ENCODE results near the gene CLDN10. TPM values are rescaled to one million over a fixed set of nuclear protein-coding genes. Genes with fewer than 3 reads are reported as not detected.

The CLDN10 gene
- total RNA-seq, 4 donors from 2014 or later, result not detected

DNA sequence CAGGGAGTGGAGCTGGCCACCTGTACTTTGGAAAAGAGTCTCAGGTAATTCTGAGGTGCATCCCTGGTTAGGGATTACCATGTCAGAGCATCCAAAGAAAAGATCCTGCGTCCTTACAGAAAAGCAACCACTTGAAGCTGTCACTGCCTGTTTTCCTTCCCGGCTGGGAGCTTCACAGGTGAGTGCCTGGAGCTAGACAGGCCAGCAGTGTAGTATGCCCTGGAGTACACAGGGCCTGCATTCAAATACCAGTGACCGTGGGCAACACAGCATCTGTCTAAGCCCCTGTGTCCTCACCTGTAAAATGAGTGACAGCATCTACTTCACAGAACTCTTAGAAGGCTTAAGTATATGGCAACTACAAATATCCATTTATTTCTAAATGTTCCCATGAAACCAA, 63.0 kb downstream of the CLDN10 start:
- TF ChIP-seq POLR2A (IDR thresholded peaks at IDR 0.05), result no peak
- TF ChIP-seq, protein P1, sequence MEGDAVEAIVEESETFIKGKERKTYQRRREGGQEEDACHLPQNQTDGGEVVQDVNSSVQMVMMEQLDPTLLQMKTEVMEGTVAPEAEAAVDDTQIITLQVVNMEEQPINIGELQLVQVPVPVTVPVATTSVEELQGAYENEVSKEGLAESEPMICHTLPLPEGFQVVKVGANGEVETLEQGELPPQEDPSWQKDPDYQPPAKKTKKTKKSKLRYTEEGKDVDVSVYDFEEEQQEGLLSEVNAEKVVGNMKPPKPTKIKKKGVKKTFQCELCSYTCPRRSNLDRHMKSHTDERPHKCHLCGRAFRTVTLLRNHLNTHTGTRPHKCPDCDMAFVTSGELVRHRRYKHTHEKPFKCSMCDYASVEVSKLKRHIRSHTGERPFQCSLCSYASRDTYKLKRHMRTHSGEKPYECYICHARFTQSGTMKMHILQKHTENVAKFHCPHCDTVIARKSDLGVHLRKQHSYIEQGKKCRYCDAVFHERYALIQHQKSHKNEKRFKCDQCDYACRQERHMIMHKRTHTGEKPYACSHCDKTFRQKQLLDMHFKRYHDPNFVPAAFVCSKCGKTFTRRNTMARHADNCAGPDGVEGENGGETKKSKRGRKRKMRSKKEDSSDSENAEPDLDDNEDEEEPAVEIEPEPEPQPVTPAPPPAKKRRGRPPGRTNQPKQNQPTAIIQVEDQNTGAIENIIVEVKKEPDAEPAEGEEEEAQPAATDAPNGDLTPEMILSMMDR (IDR thresholded peaks at IDR 0.05 in 4 of 5, conservative IDR thresholded peaks at IDR 0.05 in 1 of 5), result no peak
- ATAC-seq (no peak), DNase-seq (no peak)
- H3K27ac ChIP-seq, result no peak overlapping the region
- no peaks in the 10 kb centered on the region for H3K27me3 ChIP-seq
- H3K9me3 ChIP-seq, result no peaks in the 10 kb centered on the region
- H3K36me3 ChIP-seq, result no peaks in the 10 kb centered on the region
- in situ Hi-C loops (cut with MboI; ENCODE audit: low sequenced_read_pairs in 4 of 4), result loop anchor here in 1 of 4 donors (10.0 kb wide), 1 partner anchor 219 kb away; no protein-coding TSS in a partner anchor
- no peak overlapping the region for H3K4me3 ChIP-seq
- intact Hi-C loops (cut with DNase I; ENCODE audit: low total_unique reads), result no loop called here
- H3K4me1 ChIP-seq, result no peaks in the 10 kb centered on the region

DNA sequence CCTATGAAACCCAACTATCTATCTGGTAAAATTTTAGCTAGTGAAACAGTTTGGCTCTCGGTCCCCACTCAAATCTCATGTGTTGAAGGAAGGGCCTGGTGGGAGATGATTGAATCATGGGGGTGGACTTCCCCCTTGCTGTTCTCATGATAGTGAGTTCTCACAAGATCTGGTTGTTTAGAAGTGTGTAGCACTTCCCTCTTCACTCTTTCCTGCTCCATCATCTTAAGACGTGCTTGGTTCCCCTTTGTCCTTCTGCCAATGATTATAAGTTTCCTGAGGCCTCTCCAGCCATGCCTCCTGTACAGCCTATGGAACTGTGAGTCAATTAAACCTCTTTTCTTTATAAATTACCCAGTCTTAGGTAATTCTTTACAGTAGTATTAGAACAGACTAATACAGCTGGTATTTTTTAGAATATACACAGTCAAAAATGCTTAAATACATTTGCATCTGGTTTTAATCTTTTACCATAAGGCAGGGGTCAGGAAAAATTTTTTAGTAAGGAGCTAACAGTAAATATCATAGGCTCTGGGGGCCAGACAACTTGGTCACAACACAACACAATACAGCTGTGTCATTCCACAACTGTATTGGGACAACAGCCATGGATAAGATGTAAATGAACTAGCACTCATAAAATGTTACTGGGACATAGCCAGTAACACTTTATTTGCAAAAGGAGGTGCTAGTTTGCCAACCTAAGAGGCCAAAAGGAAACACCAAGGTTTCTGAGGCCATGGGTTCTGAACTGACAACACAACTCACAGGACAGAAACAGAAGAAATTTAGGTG, 67.7 kb downstream of the CLDN10 start:
- intact Hi-C loops (cut with DNase I; ENCODE audit: low total_unique reads), result no loop called here
- no peak for TF ChIP-seq POLR2A (IDR thresholded peaks at IDR 0.05)
- TF ChIP-seq, protein P1 (IDR thresholded peaks at IDR 0.05 in 4 of 5, conservative IDR thresholded peaks at IDR 0.05 in 1 of 5), result no peak
- Histone ChIP-seq H3K27ac (no peak overlapping the region), H3K4me3 (no peak overlapping the region), H3K27me3 (no peaks in the 10 kb centered on the region), H3K36me3 (no peaks in the 10 kb centered on the region), H3K4me1 (no peaks in the 10 kb centered on the region), H3K9me3 (no peaks in the 10 kb centered on the region)
- no peak for DNase-seq
- ATAC-seq, result no peak
- in situ Hi-C loops (cut with MboI; ENCODE audit: low sequenced_read_pairs in 4 of 4), result loop anchor here in 3 of 4 donors (5.0 kb wide), 1 partner anchor 217 kb away; no protein-coding TSS in a partner anchor

DNA sequence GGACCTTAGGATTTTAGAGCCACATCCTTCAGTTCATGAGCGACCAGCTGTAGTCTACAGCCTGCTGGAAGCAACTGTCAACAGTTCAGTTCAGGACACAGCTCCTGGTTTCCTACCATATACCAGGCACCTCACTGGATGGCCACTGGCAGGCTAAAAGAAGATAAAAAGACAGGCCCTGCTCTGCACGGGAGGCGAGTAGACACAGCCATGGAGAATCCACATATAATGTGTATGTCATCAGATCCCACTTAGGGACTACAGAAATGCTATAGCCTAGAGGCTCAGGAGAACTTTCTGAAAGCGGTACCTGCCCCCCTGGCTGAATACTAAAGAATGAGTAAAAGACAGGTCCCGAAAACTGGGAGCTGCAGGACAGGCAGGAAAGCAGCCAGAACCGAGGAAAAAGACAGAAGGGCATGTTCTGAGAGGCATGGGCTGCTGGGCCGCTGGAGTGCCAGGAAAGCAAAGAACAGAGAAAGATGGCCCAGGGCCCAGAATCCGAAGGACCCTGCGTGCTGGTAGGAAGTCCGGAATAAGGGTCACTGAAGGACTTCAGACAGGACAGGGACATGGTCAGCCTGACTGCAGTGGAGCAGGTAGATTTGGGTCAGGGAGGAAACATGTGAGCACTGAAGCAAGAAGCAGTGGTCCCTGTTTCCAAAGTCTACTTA, 68.4 kb downstream of the CLDN10 start:
- H3K4me1 ChIP-seq, result no peaks in the 10 kb centered on the region
- DNase-seq, result no peak
- H3K9me3 ChIP-seq, result no peaks in the 10 kb centered on the region
- intact Hi-C loops (cut with DNase I; ENCODE audit: low total_unique reads) (no loop called here), in situ Hi-C loops (cut with MboI; ENCODE audit: low sequenced_read_pairs in 4 of 4) (loop anchor here in 3 of 4 donors (5.0 kb wide), 1 partner anchor 216 kb away; no protein-coding TSS in a partner anchor)
- no peak overlapping the region for H3K4me3 ChIP-seq
- ATAC-seq, result no peak
- no peak overlapping the region for H3K27ac ChIP-seq
- no peaks in the 10 kb centered on the region for H3K36me3 ChIP-seq
- H3K27me3 ChIP-seq, result no peaks in the 10 kb centered on the region
- TF ChIP-seq, protein P1 (IDR thresholded peaks at IDR 0.05 in 4 of 5, conservative IDR thresholded peaks at IDR 0.05 in 1 of 5), result no peak
- TF ChIP-seq POLR2A (IDR thresholded peaks at IDR 0.05), result no peak

DNA sequence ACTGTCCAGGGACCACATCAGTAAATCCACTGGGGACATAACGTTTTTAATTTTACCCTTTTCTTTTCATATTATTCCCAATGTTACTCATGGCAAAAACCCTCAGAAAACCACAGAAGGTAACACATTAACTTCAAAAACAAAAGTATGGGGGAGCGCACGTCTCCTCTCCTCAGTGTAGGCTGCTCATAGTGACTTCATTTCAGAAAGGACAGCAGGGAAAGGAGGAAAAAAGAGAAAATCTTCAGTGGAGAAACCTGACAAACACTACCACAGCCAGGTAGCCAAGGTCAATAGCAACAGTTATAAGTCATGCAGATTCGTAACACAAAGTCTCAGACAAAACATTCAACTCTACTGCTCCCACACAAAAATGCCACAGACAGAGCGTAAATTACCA, 70.6 kb downstream of the CLDN10 start:
- H3K9me3 ChIP-seq, result peaks cover 0 to 10% (median 0%) of the 10 kb centered on the region in 3 donors
- H3K27me3 ChIP-seq, result no peaks in the 10 kb centered on the region
- DNase-seq (no peak), ATAC-seq (no peak)
- intact Hi-C loops (cut with DNase I; ENCODE audit: low total_unique reads), result no loop called here
- no peak for TF ChIP-seq POLR2A (IDR thresholded peaks at IDR 0.05)
- TF ChIP-seq, protein P1 (IDR thresholded peaks at IDR 0.05 in 4 of 5, conservative IDR thresholded peaks at IDR 0.05 in 1 of 5), result no peak
- no peaks in the 10 kb centered on the region for H3K4me1 ChIP-seq
- H3K4me3 ChIP-seq, result no peak overlapping the region
- H3K36me3 ChIP-seq, result no peaks in the 10 kb centered on the region
- H3K27ac ChIP-seq, result no peak overlapping the region
- in situ Hi-C loops (cut with MboI; ENCODE audit: low sequenced_read_pairs in 4 of 4), result loop anchor here in 3 of 4 donors (5.0 kb wide), 1 partner anchor 214 kb away; no protein-coding TSS in a partner anchor
